GM20431 (cell line): Measurements from ENCODE around the gene PSMD13.
"Not testable (repeated sequence)": the region's sequence is repeated elsewhere in the genome, so short reads cannot be mapped to it uniquely, and the experiment has no call there.

Experiments
- in situ Hi-C: fragments of 300-500 bp; cut with MseI, MboI; formaldehyde crosslinking; loops from one replicate; pipeline ENCODE4 v1.15.0; 2020; ENCODE audit warnings: low sequenced_read_pairs; ENCODE audit not compliant: unreplicated experiment

Gene PSMD13

DNA sequence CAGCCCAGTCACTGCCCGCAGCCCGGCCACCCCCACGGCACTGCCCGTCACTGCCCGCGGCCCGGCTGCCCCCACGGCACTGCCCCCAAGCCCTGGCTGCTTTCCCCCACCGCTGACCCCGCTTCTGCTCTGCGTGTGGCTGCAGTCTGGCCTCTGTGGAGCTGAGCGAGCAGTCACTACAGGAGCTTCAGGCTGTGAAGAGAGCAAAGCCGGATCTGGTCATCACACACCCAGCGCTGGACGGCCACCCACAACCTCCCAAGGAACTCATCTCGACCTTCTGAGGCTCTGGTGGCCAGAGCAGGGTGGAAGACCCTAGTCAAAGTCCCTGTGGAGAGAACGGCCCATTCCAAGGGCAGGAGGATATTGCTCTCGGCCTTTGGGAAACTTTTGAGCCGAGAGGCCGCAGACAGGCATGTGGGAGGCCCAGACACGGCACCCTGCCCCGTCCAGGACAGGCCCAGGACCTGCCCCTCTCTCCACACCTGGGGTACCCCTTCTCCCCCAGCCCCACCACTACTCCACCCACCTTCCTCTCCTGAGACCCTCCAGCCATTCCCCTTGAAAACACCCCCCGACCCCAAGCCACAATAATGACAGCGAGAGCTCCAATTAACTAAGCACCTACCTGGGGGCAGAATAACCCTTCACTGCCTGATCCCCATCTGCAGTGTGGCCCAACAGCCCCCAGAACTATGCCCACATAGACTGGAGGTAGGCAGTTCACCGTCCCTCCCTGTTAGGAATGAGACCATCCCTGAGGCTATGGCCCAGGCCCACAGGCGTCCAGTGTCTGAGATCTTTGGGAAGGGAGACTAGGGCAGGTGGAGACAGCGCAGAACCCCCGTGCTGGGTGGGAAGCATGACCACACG is 48.5 kb downstream of the PSMD13 start:
- in situ Hi-C loops: no loop called here

DNA sequence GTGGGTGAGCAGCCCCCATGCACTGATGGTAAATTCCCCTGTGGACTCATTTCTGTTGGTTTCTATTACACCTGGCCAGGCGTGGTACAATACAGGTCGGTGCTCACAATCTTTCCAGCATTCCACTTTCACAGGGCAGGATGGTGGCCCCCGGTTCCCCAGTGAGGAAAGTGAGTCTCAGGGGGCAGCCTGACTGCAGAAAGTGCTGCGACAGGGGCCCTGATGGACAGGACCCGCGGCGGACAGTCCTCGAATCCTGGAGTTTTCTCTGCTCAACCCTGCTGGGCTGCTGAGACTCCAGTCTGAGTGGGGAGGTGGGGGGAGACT is 49.1 kb downstream of the PSMD13 start:
- in situ Hi-C loops: no loop called here

DNA sequence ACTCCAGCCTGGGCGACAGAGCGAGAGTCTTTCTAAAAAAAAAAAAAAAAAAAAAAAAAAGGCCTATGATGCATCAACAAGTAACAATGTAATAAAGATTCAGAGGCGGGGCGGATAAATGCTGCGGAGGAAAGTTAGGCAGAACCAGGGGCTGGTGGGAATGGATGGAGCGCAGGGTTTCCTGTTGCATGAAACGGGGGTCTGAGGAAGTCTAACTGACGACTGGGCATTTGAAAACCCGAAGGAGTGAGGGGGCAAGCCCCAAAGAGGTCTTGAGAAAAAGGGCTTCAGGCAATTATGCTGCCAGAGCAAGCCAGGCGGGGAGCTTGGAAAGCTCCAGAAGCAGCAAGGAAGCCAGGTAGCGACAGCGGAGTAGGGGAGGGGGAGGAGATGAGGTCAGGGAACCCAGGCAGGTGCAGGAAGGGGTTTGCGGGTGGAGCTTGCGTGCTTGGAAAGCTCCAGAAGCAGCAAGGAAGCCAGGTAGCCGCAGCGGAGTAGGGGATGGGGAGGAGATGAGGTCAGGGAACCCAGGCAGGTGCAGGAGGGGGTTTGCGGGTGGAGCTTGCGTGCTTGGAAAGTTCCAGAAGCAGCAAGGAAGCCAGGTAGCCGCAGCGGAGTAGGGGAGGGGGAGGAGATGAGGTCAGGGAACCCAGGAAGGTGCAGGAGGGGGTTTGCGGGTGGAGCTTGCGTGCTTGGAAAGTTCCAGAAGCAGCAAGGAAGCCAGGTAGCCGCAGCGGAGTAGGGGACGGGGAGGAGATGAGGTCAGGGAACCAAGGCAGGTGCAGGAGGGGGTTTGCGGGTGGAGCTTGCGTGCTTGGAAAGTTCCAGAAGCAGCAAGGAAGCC is 50.4 kb downstream of the PSMD13 start:
- in situ Hi-C loops: not testable (repeated sequence)

DNA sequence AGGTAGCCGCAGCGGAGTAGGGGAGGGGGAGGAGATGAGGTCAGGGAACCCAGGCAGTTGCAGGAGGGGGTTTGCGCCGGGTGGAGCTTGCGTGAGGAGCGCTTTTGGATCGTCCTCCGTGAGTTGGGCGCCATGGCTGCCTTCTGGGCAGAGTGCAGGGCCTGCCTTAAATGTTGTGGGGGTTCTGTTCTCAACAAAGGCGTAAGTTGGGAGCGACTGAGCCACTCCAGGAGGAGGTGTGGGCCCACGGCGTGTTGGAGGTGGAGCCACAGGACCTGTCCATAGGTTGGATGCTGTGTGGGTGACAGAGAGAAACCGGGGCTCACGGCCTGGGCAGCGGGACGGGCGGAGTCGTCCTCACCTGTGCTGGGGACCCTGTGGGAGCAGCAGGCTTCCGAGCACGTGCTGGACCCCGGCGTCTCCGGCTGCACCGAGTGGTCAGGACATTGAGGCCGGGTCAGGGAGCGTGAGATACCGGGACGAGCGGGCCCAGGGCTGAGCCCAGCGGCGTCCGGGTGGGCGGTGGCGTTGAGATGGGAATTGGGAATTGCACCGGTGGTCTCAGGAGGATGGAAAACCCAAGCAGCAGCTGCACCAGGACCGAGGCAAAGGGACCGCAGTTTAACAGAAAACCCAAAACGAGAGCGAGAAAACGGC is 51.2 kb downstream of the PSMD13 start:
- in situ Hi-C loops: no loop called here

DNA sequence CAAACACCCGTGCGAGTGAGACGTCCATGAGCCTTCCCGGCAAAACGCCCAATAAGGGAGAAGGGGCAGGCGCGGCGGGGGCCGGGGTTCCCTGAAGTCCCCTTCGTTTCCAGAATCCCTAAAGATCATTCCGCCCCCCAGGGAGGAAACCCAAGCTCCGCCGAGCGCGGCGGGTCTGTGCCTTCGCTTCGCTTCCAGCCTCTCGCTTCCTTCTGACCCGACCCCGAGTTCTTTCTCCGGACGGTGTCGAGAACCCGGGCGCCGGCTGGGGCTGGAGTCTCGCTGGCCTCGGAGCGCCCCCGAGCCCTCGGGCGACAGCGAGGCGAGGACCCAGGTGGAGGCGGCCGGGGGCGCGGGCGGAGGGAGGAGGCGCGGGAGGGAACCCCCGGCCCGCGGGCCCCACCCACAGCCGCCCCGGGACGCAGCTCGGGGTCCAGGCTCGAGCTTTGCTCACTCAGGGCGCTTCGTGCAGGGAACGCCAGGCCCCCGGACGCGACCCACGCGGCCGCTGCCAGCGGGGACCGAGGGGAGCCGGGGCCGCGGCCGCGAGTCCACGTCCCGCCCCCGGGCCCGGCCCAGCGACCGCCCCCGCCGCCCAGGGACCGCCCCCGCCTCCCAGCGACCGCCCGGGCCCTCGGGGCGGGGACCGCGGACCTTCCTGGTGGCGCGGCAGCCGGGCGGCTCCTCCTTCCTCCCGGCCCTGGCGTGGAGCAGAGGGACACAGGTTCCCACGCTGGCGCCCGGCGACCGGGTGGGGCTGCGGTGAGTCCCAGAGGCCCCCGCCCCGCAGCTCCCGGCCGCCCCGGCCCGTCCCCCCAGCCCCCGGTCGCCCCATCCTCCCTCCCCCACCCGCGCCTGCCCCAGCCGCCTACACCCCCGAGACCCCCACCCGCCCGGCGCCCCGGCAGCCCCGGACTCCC is 52.0 kb downstream of the PSMD13 start, which contains the start of gene PGGHG:
Gene PGGHG, plus strand, starts transcription at position 649 of the 920 bp plus-strand sequence. CDS start 691 bp downstream, outside the sequence.
- in situ Hi-C loops: no loop called here

DNA sequence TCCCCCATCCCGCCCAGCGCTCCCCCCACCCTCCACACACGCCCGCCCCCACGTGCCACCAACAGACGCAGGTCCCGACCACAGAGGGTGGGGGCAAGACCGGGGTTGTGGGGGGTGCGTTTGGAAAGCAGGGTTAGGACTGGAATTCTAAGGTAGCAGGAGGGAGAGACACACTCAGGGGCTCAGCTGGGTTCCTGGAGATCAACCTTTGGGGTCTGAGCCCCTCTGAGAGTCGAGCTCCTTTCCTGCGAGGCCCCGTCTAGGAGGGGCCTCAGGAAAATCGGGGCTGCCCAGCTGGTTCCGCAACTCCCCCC is 52.6 kb downstream of the PSMD13 start:
- in situ Hi-C loops: no loop called here

DNA sequence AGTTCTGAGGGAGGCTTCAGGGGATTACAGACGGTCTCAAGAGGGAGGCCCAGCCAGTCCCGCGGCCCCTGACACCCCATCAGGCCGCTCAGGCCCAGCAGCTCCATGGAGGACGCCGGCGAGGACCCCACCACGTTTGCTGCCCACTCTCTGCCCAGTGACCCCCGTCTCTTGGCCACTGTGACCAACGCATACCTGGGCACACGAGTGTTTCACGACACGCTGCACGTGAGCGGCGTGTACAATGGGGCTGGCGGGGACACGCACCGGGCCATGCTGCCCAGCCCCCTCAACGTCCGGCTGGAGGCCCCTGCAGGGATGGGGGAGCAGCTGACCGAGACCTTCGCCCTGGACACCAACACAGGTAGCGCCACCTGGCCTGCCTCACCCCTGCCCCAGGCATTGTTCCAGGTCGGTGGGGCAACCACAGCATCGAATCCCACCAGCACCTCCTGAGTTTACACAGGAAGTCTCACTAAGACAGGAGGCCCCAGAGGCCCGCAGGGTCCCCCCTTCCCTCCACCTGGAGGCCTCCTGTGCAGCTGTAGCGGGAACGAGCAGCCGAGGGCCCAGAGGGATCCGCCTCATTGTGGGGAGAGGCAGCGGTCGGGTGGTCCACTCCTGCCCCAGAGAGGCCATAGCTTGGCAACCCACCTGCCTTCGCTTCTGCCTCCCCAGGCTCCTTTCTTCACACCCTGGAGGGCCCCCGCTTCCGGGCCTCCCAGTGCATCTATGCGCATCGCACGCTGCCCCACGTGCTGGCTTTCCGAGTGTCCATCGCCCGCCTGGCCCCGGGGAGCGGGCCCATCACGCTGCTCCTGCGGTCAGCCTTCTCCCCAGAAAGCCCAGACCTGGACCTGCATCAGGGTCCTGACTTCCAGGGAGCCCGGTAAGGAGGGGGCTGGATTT is 53.2 kb downstream of the PSMD13 start:
- in situ Hi-C loops: no loop called here

DNA sequence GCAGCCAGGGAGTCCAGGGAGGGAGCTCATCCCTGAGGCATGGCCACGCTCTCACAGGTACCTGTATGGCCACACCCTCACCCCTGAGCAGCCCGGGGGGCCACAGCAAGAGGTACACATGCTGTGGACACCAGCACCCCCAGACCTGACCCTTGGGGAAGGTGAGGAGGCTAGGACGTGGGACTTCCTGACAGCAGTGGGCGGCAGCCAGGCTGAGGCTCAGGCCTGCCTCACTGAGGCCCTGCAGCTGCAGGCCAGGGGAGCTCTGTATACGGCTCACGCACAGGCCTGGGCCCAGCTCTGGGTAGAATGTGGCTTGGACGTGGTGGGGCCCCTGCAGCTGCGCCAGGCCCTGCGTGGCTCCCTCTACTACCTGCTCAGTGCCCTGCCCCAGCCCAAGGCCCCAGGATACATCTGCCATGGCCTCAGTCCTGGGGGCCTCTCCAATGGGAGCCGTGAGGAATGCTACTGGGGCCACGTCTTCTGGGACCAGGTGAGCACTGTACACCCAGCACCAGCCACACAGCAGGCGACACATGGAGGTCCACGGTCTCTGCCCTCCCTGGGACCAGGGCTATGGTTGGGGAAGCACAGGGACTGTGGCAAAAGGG is 54.0 kb downstream of the PSMD13 start:
- in situ Hi-C loops: no loop called here

DNA sequence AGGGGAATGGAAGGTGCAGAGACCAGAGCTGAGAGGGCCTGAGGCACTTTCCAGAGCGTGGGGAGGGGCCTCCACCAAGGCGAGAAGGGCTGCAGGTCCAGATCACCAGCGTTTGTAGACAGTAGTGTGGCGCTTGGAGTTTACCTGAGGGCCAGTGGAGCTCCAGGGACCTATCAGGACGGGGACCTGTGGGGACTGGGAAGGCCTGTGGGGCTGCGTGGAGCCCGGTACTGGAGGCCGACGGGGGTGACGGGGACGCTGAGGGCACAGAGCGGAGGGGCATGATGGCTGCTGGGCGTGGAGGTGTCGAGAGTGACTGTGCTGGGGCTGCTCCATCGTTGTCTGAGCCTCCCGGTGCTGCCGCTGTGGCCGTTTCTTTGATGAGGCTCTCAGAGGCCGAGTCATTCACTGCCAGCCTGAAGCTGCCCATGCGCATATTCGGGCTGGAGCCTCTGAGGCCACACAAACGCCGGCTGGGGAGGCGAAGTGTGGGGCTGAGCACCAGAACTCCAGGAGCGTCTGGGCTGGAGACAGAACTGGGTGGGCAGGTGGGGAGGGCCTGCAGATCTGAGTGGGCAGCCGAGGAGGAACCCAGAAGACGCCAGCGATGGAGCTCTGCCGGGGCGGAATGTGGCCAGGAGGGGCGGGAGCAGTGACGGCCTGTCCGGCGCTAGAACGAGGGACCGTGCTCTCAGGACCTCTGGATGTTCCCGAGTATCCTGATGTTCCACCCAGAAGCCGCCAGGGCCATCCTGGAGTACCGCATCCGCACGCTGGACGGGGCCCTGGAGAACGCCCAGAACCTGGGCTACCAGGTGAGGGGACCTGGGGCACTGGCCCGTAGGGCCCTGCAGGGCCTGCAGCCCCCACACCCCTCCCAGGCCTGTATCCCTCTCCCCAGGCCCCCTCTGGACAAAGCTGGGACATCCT is 54.8 kb downstream of the PSMD13 start:
- in situ Hi-C loops: no loop called here

DNA sequence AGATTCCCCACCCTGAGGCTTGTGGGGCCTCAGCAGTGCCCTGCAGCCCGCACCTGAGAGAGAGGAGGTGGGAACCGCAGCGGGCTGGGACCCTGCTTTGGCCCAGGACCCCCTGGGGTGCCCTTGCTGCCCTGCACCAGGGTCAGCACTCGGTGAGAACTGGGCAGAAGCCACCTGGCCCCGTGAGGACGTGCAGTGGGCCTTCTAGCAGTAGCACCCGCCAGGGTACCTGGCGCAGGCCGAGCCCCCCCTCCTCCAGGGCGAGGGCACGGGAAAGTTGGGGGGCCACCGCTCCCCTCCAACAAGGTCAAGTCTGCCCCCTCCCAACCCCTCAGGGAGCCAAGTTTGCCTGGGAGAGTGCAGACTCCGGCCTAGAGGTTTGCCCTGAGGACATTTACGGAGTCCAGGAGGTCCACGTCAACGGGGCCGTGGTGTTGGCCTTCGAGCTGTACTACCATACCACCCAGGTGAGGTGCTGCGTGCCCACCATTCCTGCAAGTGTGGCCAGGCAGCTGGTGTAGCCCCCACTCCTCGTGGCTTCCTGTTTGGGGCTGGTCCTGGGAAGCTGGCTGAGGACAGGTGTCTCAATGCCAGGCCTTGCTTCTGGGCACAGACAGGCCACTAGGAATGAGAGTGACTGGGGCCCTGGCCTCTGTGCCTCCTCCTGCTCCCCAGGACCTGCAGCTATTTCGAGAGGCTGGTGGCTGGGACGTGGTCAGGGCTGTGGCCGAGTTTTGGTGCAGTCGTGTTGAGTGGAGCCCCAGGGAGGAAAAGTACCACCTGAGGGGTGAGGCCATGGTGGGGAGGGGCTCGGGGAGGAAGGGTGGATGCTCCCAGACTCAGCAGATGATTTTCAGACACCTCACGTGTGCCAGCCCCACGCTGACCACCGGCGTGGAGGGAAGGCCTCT is 55.7 kb downstream of the PSMD13 start:
- in situ Hi-C loops: no loop called here

DNA sequence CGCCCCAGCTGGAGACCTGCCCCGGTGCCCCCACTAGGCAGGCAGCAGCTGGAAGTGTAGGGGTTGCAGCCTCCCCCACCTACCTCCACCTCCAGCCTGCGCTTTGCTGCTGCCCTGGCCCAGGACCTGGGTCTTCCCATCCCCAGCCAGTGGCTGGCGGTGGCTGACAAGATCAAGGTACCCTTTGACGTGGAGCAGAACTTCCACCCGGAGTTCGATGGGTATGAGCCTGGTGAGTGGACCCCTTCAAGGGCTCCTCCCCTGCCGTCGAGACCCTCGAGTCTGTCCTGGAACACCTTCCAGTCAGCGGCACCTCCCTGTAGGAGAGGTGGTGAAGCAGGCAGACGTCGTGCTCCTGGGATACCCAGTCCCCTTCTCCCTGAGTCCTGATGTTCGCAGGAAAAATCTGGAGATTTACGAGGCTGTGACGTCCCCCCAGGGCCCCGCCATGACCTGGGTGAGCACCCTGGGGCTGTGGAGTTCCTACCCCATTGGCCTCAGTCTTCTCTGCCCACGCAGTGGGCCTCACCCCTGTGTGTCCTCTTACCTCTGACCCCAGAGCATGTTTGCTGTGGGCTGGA is 56.6 kb downstream of the PSMD13 start:
- in situ Hi-C loops: no loop called here

DNA sequence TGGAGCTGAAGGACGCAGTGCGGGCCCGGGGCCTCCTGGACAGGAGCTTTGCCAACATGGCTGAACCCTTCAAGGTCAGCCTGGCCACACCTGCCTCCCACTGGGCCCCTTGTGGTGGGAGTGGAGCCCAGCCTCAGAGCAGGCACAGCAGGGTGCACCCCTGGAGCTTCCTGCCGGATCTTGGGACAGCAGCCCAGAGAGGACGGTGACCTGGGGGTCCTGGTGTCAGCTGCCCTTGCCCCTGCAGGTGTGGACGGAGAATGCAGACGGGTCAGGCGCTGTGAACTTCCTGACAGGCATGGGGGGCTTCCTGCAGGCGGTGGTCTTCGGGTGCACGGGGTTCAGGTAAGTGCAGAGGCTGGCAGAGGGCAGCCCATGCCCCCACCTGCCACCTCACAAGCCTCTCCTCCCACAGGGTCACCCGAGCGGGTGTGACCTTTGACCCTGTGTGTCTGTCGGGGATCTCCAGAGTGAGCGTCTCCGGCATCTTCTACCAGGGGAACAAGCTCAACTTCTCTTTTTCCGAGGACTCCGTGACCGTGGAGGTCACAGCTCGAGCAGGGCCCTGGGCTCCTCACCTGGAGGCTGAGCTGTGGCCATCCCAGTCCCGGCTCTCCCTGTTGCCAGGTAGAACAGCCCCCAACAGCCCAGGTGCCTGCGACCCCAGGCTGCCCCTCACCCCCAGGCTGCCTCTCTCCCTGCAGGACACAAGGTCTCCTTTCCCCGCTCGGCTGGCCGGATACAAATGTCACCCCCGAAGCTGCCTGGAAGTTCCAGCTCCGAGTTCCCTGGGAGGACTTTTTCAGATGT is 57.3 kb downstream of the PSMD13 start:
- in situ Hi-C loops: no loop called here

DNA sequence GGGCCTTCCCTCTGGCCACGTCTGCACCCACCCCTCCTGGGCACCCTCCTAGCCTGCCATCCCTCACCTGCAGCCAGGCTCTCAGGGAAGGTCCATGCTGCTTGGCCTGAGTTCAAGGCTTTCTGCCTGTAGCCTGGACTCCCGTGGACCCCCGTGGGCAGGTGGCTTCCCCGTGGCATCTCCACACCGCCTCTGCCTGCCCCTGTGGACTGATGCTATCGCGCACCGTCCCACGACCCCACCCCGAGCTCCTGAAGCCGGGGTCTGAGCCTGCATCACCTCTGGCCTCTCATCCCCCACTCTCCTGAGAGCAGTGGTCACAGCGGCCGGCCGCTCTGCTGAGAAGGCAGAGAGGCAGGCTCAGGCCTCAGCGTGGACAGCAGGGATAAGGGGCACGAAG is 58.0 kb downstream of the PSMD13 start:
- in situ Hi-C loops: no loop called here

DNA sequence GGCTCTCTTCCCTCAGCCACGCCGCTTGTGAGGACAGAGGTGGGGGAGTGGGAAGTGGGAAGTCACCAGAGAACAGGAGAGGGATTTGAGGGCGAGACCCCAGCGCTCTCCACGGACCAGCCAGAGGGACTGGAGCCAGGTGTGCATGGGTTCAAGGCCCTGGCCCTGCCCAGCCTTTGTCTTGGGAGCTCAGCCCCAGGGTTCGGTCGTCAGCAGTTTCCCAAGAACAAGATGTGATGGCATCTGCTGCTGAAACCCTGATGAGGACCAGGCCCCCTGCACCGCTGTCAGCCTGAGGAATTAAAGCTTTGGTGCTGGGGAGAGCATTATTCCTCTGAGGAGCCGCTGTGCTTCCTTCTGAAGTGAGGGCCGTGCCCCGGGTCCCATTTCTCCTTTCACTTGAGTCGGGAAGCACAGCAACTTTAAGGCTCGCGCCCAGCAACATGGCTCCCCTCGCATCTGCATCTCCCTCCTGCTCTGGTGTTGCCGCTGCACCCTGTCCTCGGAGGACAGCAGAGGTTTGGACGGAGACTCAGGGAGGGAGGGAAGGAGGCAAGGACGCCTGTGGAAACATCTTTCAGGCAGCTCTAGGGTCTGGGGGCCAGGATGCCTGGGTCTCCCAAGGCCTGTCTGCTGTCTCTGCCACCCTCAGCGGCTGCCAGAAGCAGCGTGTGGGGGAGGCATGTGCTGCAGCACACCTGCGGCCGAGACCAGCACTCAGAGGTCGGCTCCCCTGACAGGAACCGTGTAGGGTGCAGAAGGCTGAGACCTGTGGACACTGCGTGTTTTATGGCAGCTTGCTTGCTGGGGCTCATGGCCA is 58.8 kb downstream of the PSMD13 start:
- in situ Hi-C loops: no loop called here
